GM12874 (cell line): ENCODE results near the gene CRYBA1.

Experiments used
- CTCF ChIP-seq: IDR thresholded peaks from 2 replicates; pipeline ENCODE4 v1.5.1; 2011; ENCODE audit warnings: low read depth, mild to moderate bottlenecking, control low read depth, low read length, moderate library complexity; ENCODE audit not compliant: insufficient read depth

The CRYBA1 gene

GRCh38 chr17:29212681-29213121 is 34.0 kb upstream of the CRYBA1 start:
- no peak for TF ChIP-seq CTCF

- no peak for TF ChIP-seq CTCF
Observed at GRCh38 chr17:29214215-29215146, 32.2 kb upstream of the CRYBA1 start.

GRCh38 chr17:29215174-29215573 is 31.5 kb upstream of the CRYBA1 start:
- no peak for TF ChIP-seq CTCF

- TF ChIP-seq CTCF = no peak
Observed at GRCh38 chr17:29215717-29216116, 30.9 kb upstream of the CRYBA1 start.

GRCh38 chr17:29216181-29216580 is 30.5 kb upstream of the CRYBA1 start:
- TF ChIP-seq CTCF = no peak

GRCh38 chr17:29216856-29217255 is 29.8 kb upstream of the CRYBA1 start:
- no peak for TF ChIP-seq CTCF

GRCh38 chr17:29219378-29220047 is 27.1 kb upstream of the CRYBA1 start:
- peak; percentile 81 for TF ChIP-seq CTCF
